SU-DHL-6 (cell line): ENCODE data around the gene PPIL4.

Source experiments
- H2AFZ ChIP-seq: fragments of 200-600 bp; sonication (generic); 2 replicates; pipeline ENCODE4 v1.6.1; 2014; ENCODE audit warnings: low read depth, mild to moderate bottlenecking, moderate library complexity, mixed read lengths, antibody characterized with exemption, low read length; ENCODE audit not compliant: severe bottlenecking
- H3F3A ChIP-seq: fragments of 200-600 bp; shearing (Covaris generic); 2 replicates; pipeline ENCODE4 v1.6.0; 2016; ENCODE audit warnings: antibody characterized with exemption, mild to moderate bottlenecking; ENCODE audit not compliant: insufficient read depth
- H3K27ac ChIP-seq: fragments of 200-600 bp; sonication (generic); 2 replicates; pipeline ENCODE4 v1.5.1; 2016; ENCODE audit warnings: low read depth, mild to moderate bottlenecking, low read length, moderate library complexity, mixed read lengths
- H3K27me3 ChIP-seq: fragments of 200-600 bp; sonication (generic), shearing (Covaris generic); 2 replicates; pipeline ENCODE4 v1.6.0; 2014; ENCODE audit warnings: mild to moderate bottlenecking, low read length
- H3K36me3 ChIP-seq: fragments of 200-600 bp; sonication (generic); 2 replicates; pipeline ENCODE4 v1.6.1; 2014; ENCODE audit warnings: mild to moderate bottlenecking, low read length, mixed read lengths
- H3K4me2 ChIP-seq: fragments of 300-600, 200-600 bp; shearing (Covaris generic), sonication (generic); 2 replicates; pipeline ENCODE4 v1.6.0; 2014; ENCODE audit warnings: low read length, low read depth, mild to moderate bottlenecking; ENCODE audit not compliant: poor library complexity, severe bottlenecking
- H3K4me3 ChIP-seq: fragments of 200-600 bp; sonication (generic); 2 replicates; pipeline ENCODE4 v1.5.1; 2014; ENCODE audit warnings: antibody characterized with exemption, low read length, mild to moderate bottlenecking, mixed read lengths; ENCODE audit not compliant: insufficient read depth, poor library complexity, severe bottlenecking
- H3K79me2 ChIP-seq: fragments of 200-600 bp; sonication (generic); 2 replicates; pipeline ENCODE4 v1.6.1; 2014; ENCODE audit warnings: mild to moderate bottlenecking, low read length, moderate library complexity; ENCODE audit not compliant: insufficient read depth
- H3K9ac ChIP-seq: fragments of 200-600 bp; sonication (generic); 2 replicates; pipeline ENCODE4 v1.7.0; 2014; ENCODE audit warnings: mild to moderate bottlenecking, low read length
- H3K9me2 ChIP-seq: fragments of 200-600 bp; sonication (generic); replicated peaks from 2 replicates; pipeline ENCODE4 v1.6.1; 2014; ENCODE audit warnings: low read length; ENCODE audit not compliant: insufficient read depth
- H3K9me3 ChIP-seq: fragments of 200-600 bp; sonication (generic); 2 replicates; pipeline ENCODE4 v1.6.1; 2014; ENCODE audit warnings: low read length, mixed read lengths; ENCODE audit not compliant: insufficient read depth
- H4K20me1 ChIP-seq: fragments of 200-600 bp; sonication (generic); 2 replicates; pipeline ENCODE4 v1.6.1; 2014; ENCODE audit warnings: low read depth, mild to moderate bottlenecking, antibody characterized with exemption, low read length, moderate library complexity, mixed read lengths
- EZH2phosphoT487 ChIP-seq: fragments of 200-600 bp; sonication (generic), shearing (Covaris generic); conservative IDR thresholded peaks from 2 replicates; pipeline ENCODE4 v1.6.1; 2018; ENCODE audit warnings: mild to moderate bottlenecking, antibody characterized with exemption, low read length, moderate library complexity, mixed read lengths
- TF ChIP-seq, protein P1 (sequence below): fragments of 200-600 bp; sonication (generic); IDR thresholded peaks from one replicate; pipeline ENCODE4 v1.5.1; 2017; ENCODE audit warnings: antibody characterized with exemption, mild to moderate bottlenecking, low read length, moderate library complexity; ENCODE audit not compliant: insufficient read depth, poor library complexity, severe bottlenecking

Gene PPIL4

DNA sequence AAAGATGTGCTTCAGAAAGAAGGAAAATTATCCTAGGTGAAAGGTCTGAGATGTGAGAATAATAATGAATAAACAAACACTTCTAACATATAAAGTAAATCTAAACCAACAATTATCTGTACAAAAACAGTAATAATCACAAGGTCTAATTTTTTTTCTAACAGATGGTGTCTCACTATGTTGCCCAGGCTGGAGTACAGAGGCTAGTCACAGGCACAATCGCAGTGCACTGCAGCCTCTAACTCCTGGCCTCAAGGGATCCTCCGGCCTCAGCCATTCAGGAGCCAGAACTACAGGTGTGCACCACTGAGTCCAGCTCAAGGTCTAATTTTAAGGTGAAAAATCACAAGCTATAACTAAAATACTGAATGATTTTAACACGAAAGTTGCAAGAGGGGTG, 44.1 kb downstream of the PPIL4 start:
- peaks cover 17% of the 10 kb centered on the region; the same call in 1 of the 2 replicates for H3F3A ChIP-seq
- TF ChIP-seq, protein P1, sequence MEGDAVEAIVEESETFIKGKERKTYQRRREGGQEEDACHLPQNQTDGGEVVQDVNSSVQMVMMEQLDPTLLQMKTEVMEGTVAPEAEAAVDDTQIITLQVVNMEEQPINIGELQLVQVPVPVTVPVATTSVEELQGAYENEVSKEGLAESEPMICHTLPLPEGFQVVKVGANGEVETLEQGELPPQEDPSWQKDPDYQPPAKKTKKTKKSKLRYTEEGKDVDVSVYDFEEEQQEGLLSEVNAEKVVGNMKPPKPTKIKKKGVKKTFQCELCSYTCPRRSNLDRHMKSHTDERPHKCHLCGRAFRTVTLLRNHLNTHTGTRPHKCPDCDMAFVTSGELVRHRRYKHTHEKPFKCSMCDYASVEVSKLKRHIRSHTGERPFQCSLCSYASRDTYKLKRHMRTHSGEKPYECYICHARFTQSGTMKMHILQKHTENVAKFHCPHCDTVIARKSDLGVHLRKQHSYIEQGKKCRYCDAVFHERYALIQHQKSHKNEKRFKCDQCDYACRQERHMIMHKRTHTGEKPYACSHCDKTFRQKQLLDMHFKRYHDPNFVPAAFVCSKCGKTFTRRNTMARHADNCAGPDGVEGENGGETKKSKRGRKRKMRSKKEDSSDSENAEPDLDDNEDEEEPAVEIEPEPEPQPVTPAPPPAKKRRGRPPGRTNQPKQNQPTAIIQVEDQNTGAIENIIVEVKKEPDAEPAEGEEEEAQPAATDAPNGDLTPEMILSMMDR: no peak
- TF ChIP-seq EZH2phosphoT487: no peak
- H3K9ac ChIP-seq: no peak overlapping the region
- H3K79me2 ChIP-seq: no peaks in the 10 kb centered on the region
- H2AFZ ChIP-seq: no peak overlapping the region
- no peak overlapping the region for H3K4me2 ChIP-seq
- no peak overlapping the region for H3K4me3 ChIP-seq
- H3K27ac ChIP-seq: no peak overlapping the region
- H3K9me3 ChIP-seq: no peaks in the 10 kb centered on the region
- H4K20me1 ChIP-seq: no peaks in the 10 kb centered on the region
- H3K27me3 ChIP-seq: no peaks in the 10 kb centered on the region
- peaks cover 4% of the 10 kb centered on the region; the same call in 1 of the 2 replicates for H3K36me3 ChIP-seq
- no peaks in the 10 kb centered on the region for H3K9me2 ChIP-seq

DNA sequence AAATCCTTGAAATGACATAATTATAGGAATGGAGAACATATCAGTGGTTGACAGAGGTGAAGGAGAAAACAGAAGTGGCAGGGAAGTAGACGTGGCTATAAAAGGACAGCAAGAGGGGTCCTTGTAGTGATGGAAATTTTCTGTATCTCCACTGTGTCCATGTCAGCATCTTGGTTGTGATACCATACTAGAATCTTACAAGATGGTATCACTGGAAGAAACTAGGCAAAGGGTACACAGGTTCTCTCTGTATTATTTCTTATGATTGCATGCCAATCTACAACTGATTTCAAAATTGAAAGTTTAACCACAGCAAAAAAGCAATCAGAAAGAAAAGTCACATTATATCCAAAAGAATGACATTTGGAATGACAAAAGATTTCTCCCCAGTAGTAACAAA, 44.6 kb downstream of the PPIL4 start:
- Histone ChIP-seq H3K4me3 (no peak overlapping the region), H3F3A (peaks cover 17% of the 10 kb centered on the region; the same call in 1 of the 2 replicates), H3K36me3 (peaks cover 4% of the 10 kb centered on the region; the same call in 1 of the 2 replicates), H4K20me1 (no peaks in the 10 kb centered on the region), H3K4me2 (no peak overlapping the region), H3K9ac (no peak overlapping the region), H3K79me2 (no peaks in the 10 kb centered on the region), H3K9me2 (no peaks in the 10 kb centered on the region), H3K27ac (no peak overlapping the region), H3K27me3 (no peaks in the 10 kb centered on the region), H3K9me3 (no peaks in the 10 kb centered on the region), H2AFZ (no peak overlapping the region)
- TF ChIP-seq, protein P1: no peak
- TF ChIP-seq EZH2phosphoT487: no peak

DNA sequence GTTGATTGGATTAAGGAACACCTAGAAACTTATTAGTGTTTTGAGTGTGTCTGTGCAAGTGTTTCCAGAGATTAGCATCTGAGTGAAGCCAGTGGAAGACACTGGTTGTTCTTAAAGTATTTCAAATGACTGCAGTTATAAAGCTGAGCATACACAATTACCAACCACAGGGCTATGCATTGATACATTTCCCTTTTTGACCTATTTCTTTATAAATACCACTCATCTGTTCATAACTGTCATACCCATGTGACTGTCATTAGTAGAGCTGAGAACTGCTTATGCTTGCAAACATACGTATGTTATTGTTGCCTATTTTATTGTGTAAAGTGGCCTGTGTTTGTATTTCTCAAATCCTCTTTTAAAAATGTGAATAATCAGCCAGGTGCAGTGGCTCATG, 45.7 kb downstream of the PPIL4 start:
- H2AFZ ChIP-seq: no peak overlapping the region
- no peak overlapping the region for H3K27ac ChIP-seq
- H3F3A ChIP-seq: peaks cover 13% of the 10 kb centered on the region; the same call in 1 of the 2 replicates
- no peaks in the 10 kb centered on the region for H3K9me3 ChIP-seq
- no peaks in the 10 kb centered on the region for H3K9me2 ChIP-seq
- peaks cover under 1% of the 10 kb centered on the region; the same call in 1 of the 2 replicates for H3K36me3 ChIP-seq
- TF ChIP-seq EZH2phosphoT487: no peak
- TF ChIP-seq, protein P1: no peak
- H3K79me2 ChIP-seq: no peaks in the 10 kb centered on the region
- H3K4me2 ChIP-seq: no peak overlapping the region
- no peaks in the 10 kb centered on the region for H3K27me3 ChIP-seq
- no peak overlapping the region for H3K9ac ChIP-seq
- no peak overlapping the region for H3K4me3 ChIP-seq
- H4K20me1 ChIP-seq: no peaks in the 10 kb centered on the region
